Activated CD4-positive, CD25-positive, alpha-beta regulatory T cell (primary cell): ENCODE measurements around the gene IL1RAPL2.
"Not testable (repeated sequence)": the region's sequence is repeated elsewhere in the genome, so short reads cannot be mapped to it uniquely, and the experiment has no call there.

Experiments used
- DNase-seq, 4 experiments: peaks; one replicate each; lab custom pipeline; 2025; lab: John Stamatoyannopoulos, UW

The IL1RAPL2 gene

GRCh38 chrX:105017641-105018040, 451.6 kb downstream of the IL1RAPL2 start:
- DNase-seq: no peak

- no peak for DNase-seq
These were observed 452.9 kb downstream of the IL1RAPL2 start for GRCh38 chrX:105018865-105019264.

DNA sequence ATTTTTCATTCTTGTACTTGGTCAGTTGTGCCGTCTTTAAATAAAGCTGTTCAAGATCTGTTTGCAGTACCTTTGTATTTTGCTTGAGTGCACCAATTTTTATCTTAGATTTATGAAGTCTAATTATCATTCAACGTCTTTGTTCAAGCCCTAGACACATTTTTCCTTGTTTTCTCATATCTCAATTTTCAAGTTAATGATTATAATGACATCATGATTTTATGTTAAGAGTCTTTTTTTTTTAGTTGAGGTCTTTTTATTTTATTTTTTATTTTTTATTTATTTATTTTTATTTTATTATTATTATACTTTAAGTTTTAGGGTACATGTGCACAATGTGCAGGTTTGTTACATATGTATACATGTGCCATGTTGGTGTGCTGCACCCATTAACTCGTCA, 463.0 kb downstream of the IL1RAPL2 start:
- DNase-seq: not testable (repeated sequence)

GRCh38 chrX:105038672-105039328, 472.8 kb downstream of the IL1RAPL2 start:
- DNase-seq: no peak

DNA sequence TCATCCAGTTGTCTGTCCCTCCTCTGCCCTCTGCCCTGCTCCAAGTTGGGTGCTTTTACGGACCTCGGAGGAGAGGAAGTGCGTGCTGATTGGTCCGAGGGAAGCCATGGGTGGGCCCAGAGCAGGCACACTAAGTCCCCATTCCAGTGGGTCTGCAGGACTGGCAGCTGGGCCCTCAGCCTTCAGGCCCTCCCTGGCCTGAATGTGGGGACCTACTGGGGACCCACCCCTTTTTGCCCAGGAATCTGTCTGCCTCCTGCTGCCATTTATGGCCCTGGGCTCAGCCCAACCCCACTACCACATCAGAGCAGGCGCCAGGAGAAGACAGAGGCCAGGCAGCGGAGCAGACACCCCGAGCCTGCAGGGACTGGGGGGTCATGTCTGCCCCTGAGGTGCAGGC, 484.9 kb downstream of the IL1RAPL2 start:
- DNase-seq: no peak

GRCh38 chrX:105051364-105051763, 485.4 kb downstream of the IL1RAPL2 start:
- no peak for DNase-seq

DNA sequence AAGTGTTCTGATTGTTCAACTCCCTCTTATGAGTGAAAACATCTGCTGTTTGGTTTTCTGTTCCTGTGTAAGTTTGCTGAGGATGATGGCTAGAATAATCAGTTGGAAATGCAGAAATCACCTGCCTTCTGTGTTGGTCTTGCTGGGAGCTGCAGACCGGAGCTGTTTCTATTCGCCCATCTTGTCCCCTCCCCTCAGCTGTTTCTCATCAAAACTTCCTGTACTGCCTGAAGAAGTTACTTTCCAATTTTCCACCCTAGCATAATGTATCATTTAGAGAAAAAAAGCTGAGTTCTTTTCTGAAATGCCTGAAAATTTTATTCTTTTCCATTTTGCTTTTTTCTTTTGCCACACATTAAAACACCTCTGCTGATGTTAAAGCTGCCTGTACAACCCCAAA, 486.9 kb downstream of the IL1RAPL2 start:
- DNase-seq: no peak

DNA sequence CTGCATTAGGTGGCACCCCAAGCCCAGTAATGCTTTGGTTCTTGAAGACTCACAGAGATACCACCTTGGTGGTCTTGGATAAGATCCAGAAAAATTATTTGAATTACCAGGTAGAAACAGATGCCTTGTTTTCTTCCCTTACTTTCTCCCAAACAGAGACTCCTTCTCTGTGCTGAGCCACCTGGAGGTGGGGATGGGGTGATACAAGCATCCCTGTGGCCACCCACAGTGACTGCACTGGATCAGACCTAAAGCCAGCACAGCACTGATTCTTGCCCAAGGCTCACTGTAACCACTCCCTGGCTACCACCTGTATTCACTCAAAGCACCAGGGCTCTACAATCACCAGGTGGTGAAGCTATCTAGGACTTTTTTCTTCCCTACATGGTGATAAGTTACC, 497.7 kb downstream of the IL1RAPL2 start:
- no peak for DNase-seq

- no peak for DNase-seq
These were observed 532.2 kb downstream of the IL1RAPL2 start for GRCh38 chrX:105098201-105098600.

GRCh38 chrX:105098812-105099211, 532.8 kb downstream of the IL1RAPL2 start:
- DNase-seq: no peak

- no peak for DNase-seq
These were observed 535.4 kb downstream of the IL1RAPL2 start for GRCh38 chrX:105101378-105101777.

DNA sequence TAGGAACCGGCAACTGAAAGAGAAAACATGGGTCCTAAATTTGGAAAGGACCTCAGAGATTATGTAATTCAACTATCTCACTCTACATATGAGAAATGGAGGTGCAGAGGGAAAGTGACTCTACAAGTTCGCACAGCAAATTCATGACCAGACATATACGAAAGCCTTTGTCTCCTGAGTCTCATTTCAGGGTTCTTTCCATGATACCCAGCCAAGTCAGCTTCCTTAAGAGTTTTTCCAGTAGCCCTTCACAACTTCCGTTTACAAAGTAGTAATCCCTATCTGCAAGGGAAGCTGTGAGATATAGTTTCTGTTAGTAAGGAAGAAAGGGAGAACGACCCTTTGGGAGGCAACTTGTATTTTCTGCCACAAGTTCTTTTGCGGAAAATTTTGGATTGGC, 543.9 kb downstream of the IL1RAPL2 start:
- no peak for DNase-seq

DNA sequence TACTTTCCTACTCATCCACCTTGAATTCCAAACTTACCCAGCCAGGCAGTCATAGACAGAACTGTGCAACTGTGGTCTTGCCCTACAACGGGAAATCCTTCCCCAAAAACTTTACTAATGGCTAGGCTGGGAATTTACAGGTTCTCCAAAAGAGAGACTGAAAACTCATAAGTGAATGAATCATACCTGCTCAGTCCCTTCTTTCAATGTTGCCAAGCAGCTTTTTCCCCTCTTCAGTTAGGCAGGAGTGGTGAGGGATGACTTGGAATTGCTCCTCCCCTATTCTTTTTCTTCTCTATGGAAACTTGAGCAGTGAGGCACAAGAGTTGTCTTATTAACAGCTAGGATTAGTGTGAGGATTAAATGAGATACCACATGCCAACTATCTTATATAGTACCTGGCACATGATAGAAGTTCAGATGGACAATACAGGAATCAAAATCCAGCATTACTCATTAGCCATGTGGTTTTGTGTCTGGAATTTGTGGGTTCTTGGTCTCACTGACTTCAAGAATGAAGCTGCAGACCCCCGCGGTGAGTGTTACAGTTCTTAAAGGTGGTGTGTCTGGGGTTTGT, 548.6 kb downstream of the IL1RAPL2 start:
- no peak for DNase-seq

DNA sequence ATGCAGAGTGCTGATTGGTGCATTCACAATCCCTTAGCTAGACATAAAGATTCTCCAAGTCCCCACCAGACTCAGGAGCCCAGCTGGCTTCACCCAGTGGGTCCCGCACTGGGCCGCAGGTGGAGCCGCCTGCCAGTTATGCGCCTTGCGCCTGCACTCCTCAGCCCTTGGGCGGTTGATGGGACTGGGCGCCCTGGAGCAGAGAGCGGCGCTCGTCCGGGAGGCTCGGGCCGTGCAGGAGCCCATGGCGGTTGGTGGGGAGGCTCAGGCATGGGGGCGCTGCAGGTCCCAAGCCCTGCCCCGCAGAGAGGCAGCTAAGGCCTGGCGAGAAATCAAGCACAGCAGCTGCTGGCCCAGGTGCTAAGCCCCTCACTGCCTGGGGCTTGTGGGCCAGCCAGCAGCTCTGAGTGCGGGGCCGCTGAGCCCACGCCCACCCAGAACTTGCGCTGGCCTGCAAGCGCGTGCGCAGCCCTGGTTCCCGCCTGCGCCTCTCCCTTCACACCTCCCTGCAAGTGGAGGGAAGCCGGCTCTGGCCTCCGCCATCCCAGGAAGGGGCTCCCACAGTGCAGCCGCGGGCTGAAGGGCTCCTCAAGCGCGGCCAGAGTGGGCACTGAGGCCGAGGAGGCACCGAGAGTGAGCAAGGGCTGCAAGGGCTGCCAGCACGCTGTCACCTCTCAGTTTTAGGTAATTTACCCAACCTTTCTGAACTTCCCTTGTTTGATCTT, 549.8 kb downstream of the IL1RAPL2 start:
- DNase-seq: not testable (repeated sequence)

DNA sequence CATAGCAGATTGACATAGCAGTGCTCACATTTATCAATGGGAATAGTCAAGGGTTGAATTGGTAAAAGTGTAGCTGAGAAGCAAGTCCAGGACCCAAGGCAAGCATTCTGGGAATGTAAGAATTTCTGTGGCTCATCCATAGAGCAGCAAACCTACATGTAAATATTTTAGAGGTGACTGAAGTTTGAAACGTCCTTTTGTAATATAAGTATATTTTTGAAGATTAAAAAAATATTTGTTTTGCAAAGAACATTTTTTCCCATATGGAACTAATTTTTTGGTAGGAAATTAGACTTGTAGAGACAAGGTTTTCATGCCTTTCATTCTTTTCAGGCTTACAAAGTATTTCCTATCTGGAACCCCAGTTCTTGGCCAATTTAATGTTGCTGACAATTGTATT, 550.5 kb downstream of the IL1RAPL2 start:
- no peak for DNase-seq

- DNase-seq: no peak
These were observed 551.6 kb downstream of the IL1RAPL2 start for GRCh38 chrX:105117621-105118020.

DNA sequence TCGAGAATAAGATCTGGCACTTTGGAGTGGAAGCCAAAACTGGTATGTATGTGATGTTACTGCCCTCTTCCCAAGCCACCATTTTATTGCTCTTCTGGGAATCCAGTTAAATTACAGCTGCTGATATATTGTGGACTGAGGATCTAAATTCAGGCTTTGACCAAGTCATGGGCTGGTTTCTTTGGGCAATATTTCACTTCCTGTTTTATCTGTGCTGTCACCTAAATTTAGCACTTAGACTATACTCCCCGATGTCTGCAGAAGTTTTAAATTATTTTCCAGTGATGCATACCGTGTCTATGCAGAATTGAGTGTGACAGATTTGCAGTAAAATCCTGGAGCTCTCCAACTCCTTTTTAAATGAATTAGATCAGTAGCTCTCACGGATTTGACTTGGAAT, 554.5 kb downstream of the IL1RAPL2 start:
- DNase-seq: no peak

- no peak for DNase-seq
These were observed 555.2 kb downstream of the IL1RAPL2 start for GRCh38 chrX:105121186-105121585.

DNA sequence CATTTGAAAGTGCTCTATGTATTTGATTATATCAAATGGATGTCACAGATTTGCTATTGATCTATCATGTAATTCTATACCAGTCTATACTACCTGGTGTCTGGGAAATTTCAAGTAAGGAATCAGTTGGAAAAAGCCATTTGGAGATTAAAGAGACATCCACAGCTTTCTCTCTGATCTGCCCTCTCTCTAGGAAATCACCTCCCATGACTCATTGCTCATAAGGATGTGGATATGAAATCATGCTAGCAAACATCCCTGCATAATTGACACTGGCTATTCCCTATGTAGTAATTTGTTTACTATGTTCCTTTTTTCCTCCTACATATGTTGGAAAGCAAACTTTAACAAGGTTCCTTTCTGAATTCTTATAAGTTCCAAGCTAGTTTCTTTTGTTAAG, 560.2 kb downstream of the IL1RAPL2 start:
- no peak for DNase-seq

DNA sequence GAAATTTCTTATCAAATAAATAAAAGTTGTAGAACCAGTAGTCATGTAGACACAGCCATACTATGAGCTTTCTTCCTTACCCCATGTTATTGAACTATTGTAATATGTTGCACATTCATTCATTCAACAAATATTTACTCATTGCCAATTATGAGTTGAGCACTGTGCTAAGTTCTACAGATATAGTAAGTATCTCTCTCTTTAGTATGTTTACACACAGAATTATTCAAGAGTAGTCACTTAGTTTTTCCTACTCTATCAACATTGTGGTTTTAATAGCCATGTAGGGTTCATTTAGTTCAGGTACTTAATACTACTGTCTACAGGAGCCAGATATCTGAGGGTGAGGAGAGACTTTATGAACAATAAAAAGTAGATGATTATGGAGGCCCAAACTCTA, 568.3 kb downstream of the IL1RAPL2 start:
- no peak for DNase-seq

- no peak for DNase-seq
These were observed 570.8 kb downstream of the IL1RAPL2 start for GRCh38 chrX:105136786-105137185.

GRCh38 chrX:105150036-105150435, 584.0 kb downstream of the IL1RAPL2 start:
- DNase-seq: no peak

DNA sequence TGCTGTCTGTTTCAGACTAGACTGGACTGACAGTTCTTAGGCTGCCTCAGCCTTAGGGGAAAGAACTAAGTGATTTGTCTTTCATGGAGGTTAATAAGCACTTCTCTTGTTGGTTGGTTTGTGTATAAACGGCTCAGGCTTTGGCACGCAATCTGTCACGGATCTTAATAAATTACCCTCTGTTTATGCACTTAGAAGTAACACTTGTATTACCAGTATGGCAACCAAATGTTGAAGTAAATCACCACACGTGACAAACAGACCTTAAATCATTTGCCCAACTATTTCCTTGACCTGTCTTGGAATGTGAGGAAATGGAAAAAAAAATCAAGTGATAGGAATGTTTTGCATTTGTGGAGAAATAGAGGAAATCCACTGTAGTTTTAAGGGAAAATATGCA, 584.6 kb downstream of the IL1RAPL2 start:
- no peak for DNase-seq
